Natural killer cell (primary cell): Measurements from ENCODE around the gene GARIN5A. TPM values are rescaled to one million over a fixed set of nuclear protein-coding genes. Genes with fewer than 3 reads are reported as not detected.

Source experiments
- ATAC-seq, 3 donors: fragments of 150-1000 bp in 2 of 3; fragments of 200-7000 bp in 1 of 3; cut with Tn5 transposase; 1 replicate in 1 of 3; 2 replicates in 2 of 3; pipeline ENCODE4 v1.10.0; 2021; ENCODE audit warnings: mild to moderate bottlenecking in 2 of 3, moderate library complexity in 2 of 3
- DNase-seq, 2 donors: peaks; one replicate each; pipeline versions ENCODE4 v3.0.0 to v3.0.0-alpha.2; 2013 to 2021; ENCODE audit warnings: mixed read lengths in 1 of 2
- H3K27ac ChIP-seq: one replicate; pipeline ENCODE4 v1.5.1; 2013; ENCODE audit warnings: mild to moderate bottlenecking, low read length
- H3K27me3 ChIP-seq: one replicate; pipeline ENCODE4 v1.6.1; 2013; ENCODE audit warnings: low read length; ENCODE audit not compliant: control insufficient read depth, insufficient read depth
- H3K36me3 ChIP-seq: one replicate; pipeline ENCODE4 v1.6.1; 2013; ENCODE audit warnings: low read length; ENCODE audit not compliant: control insufficient read depth, insufficient read depth
- H3K4me1 ChIP-seq: one replicate; pipeline ENCODE4 v1.6.1; 2013; ENCODE audit warnings: low read length; ENCODE audit not compliant: control insufficient read depth, insufficient read depth
- H3K4me3 ChIP-seq: one replicate; pipeline ENCODE4 v1.5.1; 2013; ENCODE audit warnings: low read length
- H3K9me3 ChIP-seq: one replicate; pipeline ENCODE4 v1.6.1; 2013; ENCODE audit warnings: low read length; ENCODE audit not compliant: control insufficient read depth, insufficient read depth
- H3K27ac Mint-ChIP-seq, 2 donors: one replicate each; pipeline ENCODE4 v1.8.0; 2022; ENCODE audit warnings: mild to moderate bottlenecking in 2 of 2, mixed read lengths in 2 of 2, moderate library complexity in 1 of 2
- H3K27me3 Mint-ChIP-seq, 2 donors: one replicate each; pipeline ENCODE4 v1.8.0; 2022; ENCODE audit warnings: low read depth in 2 of 2, mixed read lengths in 2 of 2
- H3K36me3 Mint-ChIP-seq: one replicate; pipeline ENCODE4 v1.8.0; 2022; ENCODE audit warnings: mixed read lengths
- H3K4me1 Mint-ChIP-seq, 2 donors: one replicate each; pipeline ENCODE4 v1.8.0; 2022; ENCODE audit warnings: mixed read lengths in 2 of 2
- H3K4me3 Mint-ChIP-seq: one replicate; pipeline ENCODE4 v1.8.0; 2022; ENCODE audit warnings: mild to moderate bottlenecking, moderate library complexity, mixed read lengths
- H3K9me3 Mint-ChIP-seq, 2 donors: one replicate each; pipeline ENCODE4 v1.8.0; 2022; ENCODE audit warnings: mixed read lengths in 2 of 2
- CTCF ChIP-seq: fragments of 200-600 bp; IDR thresholded peaks from one replicate; pipeline ENCODE4 v1.8.0; 2022; ENCODE audit warnings: antibody characterized with exemption
- WGBS: methylation state at CpG from one replicate; pipeline ENCODE4 v1.1.7; 2013; ENCODE audit warnings: missing lambda C conversion rate; ENCODE audit not compliant: insufficient coverage; 5-methylcytosine and 5-hydroxymethylcytosine counted together
- intact Hi-C: fragments of 100-400 bp; cut with micrococcal nuclease; formaldehyde crosslinking; loops from one replicate; pipeline ENCODE4 v1.14.2; 2022
- total RNA-seq, 4 donors: library from RNA; stranded (reverse); fragments of 120-200 nt in 1 of 4; gene quantifications; one replicate each; pipeline versions ENCODE4 v1.2.3 to v1.2.4, GENCODE V29; 2013 to 2022

The GARIN5A gene
- total RNA-seq, 3 donors from 2014 or later (not counting 1 experiment from before 2014, with no cell fraction given) = 0.59 TPM; not detected in 2

- no peaks in the 10 kb centered on the region for H3K36me3 Mint-ChIP-seq
- DNase-seq = peak in 1 of 2 donors; percentile 39
- intact Hi-C loops = loop anchor here (5.0 kb wide), 1 partner anchor 122 kb away; no protein-coding TSS in a partner anchor
Observed at GRCh38 chr19:50478901-50479715, 2.5 kb upstream of the GARIN5A start.

DNA sequence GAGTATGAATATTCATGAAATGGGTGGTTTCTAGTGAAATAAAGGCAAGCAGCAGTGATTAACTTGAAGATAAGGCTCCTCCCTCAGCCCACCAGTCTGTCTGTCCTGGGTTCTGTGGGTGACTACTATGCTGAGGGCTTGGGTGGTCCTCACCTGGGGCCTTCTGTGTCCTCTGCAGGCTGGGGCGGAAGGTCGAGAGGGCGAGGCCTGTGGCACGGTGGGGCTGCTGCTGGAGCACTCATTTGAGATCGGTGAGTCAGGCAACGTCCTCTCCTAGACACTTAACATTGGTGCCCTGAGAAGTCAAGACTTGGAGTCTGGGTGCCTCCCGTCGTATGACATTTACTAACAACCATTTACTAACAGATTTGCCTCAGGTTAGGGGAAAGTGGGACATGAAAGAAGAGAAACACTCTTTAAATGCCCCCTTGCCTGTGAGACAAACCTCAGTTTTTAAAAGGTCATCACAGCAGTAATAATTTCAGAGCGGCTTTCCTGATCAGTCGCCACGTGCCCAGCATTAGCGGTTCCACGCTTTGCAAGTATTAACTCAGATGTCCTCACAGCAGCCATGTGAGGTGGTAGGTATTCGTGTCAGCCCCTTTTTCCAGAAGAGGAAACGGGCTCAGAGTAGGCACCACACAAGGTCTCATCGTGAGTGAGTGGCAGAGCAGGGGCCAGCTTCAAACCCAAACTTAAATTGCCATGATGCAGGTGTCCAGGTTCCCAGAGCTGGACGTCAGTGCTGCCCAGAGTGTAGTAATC lies 1.3 kb upstream of the GARIN5A start:
- Mint-ChIP-seq H3K27ac (peak overlapping the region; percentile 91 to 99), H3K27me3 (no peaks in the 10 kb centered on the region), H3K4me3 (peak overlapping the region; percentile 99), H3K9me3 (no peaks in the 10 kb centered on the region), H3K36me3 (no peaks in the 10 kb centered on the region), H3K4me1 (peaks cover 30 to 48% of the 10 kb centered on the region in 2 donors)
- Histone ChIP-seq H3K36me3 (peaks cover 36% of the 10 kb centered on the region), H3K4me1 (peaks cover 25% of the 10 kb centered on the region), H3K9me3 (peaks cover 3% of the 10 kb centered on the region), H3K27me3 (no peaks in the 10 kb centered on the region), H3K4me3 (no peak overlapping the region), H3K27ac (no peak overlapping the region)
- 97% methylated on average over 15 of the region's 17 CpGs for WGBS
- no peak for DNase-seq
- TF ChIP-seq CTCF = no peak
- intact Hi-C loops = loop anchor here (5.0 kb wide), 1 partner anchor 121 kb away; no protein-coding TSS in a partner anchor
- no peak for ATAC-seq

More at GRCh38 chr19:50478901-50479715, 2.5 kb upstream of the GARIN5A start:
- Mint-ChIP-seq H3K27me3 (no peaks in the 10 kb centered on the region), H3K4me3 (peak overlapping the region; percentile 25), H3K27ac (no peak overlapping the region), H3K9me3 (no peaks in the 10 kb centered on the region), H3K4me1 (peaks cover 30 to 48% of the 10 kb centered on the region in 2 donors)
- Histone ChIP-seq H3K27ac (no peak overlapping the region), H3K27me3 (no peaks in the 10 kb centered on the region), H3K4me3 (no peak overlapping the region), H3K36me3 (peaks cover 36% of the 10 kb centered on the region), H3K9me3 (peaks cover 3% of the 10 kb centered on the region), H3K4me1 (peaks cover 25% of the 10 kb centered on the region)
- WGBS = 96% methylated on average over 18 of the region's 19 CpGs
- no peak for ATAC-seq
- TF ChIP-seq CTCF = peak; percentile 10

GRCh38 chr19:50476907-50477238 lies 225 bp upstream of the GARIN5A start:
- Histone ChIP-seq H3K4me1 (peaks cover 25% of the 10 kb centered on the region), H3K9me3 (peaks cover 3% of the 10 kb centered on the region), H3K27ac (peak overlapping the region; percentile 76), H3K27me3 (no peaks in the 10 kb centered on the region), H3K4me3 (peak overlapping the region; percentile 78), H3K36me3 (peaks cover 31% of the 10 kb centered on the region)
- peak overlapping the region; percentile 99 for H3K4me3 Mint-ChIP-seq
- peaks cover 30 to 48% of the 10 kb centered on the region in 2 donors for H3K4me1 Mint-ChIP-seq
- peak overlapping the region; percentile 91 to 99 for H3K27ac Mint-ChIP-seq
- H3K9me3 Mint-ChIP-seq = no peaks in the 10 kb centered on the region
- no peak for TF ChIP-seq CTCF
- WGBS = 21% methylated on average over 20 of the region's 20 CpGs
- no peak for DNase-seq
- H3K27me3 Mint-ChIP-seq = no peaks in the 10 kb centered on the region
- ATAC-seq = no peak
- intact Hi-C loops = loop anchor here (1.0 to 5.0 kb wide), 2 partner anchors 34 to 120 kb away; partner anchors contain the start of gene JOSD2
- H3K36me3 Mint-ChIP-seq = no peaks in the 10 kb centered on the region
